H4 (cell line): ENCODE data around the gene ADCK1. TPM values are rescaled to one million over a fixed set of nuclear protein-coding genes. Genes with fewer than 3 reads are reported as not detected.
"Not testable (repeated sequence)": the region's sequence is repeated elsewhere in the genome, so short reads cannot be mapped to it uniquely, and the experiment has no call there.

Experiments
- DNase-seq: peaks from one replicate; pipeline ENCODE4 v3.0.0-alpha.2; 2015; ENCODE audit warnings: low spot score
- total RNA-seq: library from RNA; depleted of rRNA; stranded (reverse); fragments of >200 nt; shearing (Covaris generic); gene quantifications from 2 replicates; pipeline ENCODE4 v1.2.3, GENCODE V29; 2014

The ADCK1 gene
- total RNA-seq, 1 experiment from 2014 or later: 7.7 TPM

DNA sequence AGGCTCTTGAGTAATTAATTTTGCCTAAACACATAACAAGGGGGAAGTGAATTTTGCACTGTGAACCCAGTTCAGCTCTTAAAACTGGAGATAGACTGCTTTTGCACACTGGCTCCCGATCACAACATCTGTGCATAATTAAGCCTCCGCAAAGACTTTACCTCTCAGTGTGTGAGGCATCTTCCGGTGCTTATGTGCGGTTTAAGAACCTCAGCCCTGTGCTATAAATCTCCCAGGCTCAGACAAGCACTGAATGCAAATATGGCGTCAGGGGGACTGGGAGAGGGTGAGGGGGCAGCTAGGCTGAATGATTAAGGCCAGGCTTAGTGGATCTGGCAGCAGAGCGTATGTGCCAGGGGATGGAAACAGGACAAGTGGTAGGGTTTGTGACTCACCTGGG is 103.3 kb downstream of the ADCK1 start:
- no peak for DNase-seq

DNA sequence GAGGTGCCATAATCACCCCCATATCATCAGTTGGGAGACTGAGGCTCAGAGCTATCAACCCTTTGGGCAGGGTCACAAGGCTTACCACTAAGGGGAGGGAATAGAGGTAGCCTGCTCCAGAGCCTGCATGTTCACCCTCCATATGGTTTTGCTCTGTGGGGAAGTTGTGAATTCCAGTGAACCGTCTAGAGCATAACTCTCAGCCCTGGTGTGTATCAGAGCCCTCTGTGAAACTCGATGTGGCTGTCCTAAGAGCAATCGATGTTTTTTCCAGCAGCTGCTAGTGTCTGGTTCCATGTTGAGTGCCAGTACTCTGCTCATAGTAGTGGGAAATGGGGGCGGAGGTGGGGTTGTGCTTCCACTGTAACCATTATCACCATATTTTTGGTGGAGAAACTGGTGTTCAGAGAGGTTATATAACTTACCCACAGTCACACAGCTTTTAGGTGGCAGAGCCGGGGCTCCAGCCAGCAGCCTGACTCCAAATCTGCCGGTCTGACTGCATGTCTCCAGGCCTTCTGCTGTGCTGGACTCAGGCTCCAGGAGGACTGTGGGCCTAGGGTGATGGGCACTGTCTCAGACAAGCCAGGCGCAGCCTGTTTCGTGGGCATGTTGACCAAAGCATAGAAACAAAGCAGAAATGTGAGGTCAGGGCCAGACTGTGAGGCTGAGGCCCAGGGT is 104.2 kb downstream of the ADCK1 start:
- no peak for DNase-seq

DNA sequence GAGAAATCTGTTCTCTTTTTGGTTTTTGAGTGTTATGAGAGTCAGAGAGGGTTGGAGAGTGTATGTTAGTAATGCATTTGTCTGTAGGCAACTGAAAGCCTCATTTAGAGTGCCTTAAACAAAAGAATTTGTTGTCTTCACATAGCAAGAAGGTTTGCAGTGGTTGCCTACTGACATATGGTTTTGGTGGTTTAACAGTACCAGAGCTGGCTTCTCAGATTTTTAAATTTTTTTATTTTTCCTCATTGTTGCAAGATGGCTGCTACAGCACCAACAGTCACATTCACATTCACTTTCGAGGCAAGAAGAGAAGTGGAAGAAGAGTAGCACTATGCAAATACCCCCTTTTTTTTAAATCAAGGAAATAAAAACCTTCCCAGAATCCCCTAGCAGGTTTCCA is 106.5 kb downstream of the ADCK1 start:
- DNase-seq: no peak

DNA sequence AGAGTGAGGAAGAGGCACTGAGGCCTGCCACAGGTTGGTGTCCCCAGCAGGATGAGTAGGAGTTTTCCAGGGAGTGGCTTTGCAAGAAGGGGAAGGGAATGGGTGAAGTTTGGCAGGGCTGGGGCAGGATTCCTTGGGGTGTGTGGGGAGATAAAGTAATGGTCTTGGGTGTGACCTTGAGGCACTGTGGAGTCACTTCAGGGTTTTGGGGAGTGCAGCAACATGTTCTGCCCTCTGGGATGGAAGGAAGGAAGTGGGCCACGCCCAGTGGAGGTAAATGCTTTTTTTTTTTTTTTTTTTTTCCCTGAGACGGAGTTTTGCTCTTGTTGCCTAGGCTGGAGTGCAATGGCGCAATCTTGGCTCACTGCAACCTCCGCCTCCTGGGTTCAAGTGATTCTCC is 108.9 kb downstream of the ADCK1 start:
- DNase-seq: no peak

DNA sequence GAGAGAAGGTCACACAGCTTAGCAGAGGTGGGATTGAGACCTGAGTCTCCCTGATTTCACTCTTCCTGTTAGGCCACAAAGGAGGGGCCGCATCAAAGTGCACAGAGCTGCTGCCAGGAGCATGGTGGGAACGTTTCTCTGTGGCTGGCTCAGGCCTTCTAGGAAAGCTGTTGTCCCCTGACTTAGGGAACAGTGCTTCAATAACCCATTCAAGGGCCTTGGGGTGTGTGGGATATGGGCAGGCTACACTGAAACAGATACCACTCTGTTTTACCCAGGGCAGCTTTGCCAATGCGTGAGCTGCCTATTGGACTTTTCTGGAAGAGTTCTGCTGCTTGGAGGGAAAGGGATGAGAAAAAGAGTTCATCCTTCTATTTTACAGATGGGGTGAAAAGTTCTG is 110.0 kb downstream of the ADCK1 start:
- DNase-seq: no peak

DNA sequence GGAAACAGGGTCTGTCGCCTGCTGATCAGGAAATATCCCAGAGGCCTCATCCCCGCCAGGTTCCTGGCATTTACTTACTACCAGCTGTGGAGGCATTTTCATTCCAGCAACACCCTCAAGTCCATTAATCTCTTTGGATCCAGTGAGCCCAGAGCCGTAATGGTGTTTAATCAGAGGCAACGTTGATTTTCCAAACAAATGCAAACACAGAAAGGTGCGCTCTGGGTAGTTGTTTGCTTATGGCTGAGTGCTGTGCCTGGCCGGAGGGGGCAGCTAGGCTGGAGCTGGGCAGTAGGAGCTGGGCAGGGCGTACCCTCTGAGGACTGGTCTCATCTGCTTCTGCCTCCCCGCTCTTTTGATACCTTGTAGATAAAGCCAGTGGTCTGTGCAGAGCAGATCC is 110.6 kb downstream of the ADCK1 start:
- DNase-seq: no peak

DNA sequence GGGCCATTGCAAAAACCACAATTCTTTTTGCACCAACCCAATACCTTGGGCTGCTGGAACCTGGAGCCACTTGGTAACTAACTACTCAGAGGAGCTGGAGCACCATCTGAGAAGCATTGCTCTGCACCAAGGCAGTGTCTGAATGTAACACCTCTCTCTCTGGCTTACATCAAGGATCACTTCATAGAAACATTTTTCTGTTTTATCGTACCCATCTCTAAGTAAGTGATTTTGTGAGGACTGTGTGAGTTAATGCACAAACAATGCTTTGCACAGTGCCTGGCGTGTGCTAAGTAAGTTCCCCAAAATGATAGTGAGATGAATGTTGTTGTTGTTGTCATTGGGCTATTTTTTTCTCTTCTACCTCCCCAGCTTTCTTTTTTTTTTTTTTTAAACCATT is 111.4 kb downstream of the ADCK1 start:
- DNase-seq: no peak

DNA sequence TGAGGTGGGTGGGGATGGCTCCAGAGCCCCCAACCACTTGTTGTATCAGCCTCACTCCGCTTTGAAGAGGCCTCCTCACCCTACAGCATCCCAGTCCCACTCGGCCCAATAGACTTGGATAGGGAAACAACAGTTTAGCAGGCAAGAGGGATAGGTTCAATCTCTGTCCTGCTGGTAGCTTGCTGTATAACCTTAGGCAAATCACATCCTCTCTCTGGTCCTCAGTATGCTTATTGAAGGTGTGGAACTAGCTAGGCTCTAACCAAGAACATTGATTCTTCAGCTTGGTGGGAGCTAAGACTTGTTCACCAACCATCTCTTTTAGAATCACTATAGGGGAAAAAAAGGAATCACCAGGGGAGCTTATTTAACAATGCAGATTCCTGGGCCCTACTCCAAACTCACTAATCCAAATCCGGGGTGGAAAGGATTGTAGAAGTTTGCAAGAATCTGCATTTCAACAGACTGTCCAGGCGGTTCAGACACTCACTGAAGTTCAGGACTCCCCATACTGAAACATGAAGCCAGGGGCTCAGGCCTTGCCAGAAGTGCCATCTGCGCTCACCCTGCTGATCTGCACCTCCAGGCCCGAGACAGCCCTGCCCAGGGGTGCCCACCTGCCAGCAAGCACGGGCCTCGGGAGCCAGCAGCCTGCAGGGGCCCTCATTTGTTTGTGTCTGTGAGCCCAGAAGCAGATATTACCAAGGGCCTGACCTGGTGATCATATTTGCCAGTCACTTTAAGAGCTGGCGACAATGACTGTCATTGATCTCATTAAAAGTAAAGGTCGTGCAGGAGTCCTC is 113.0 kb downstream of the ADCK1 start:
- DNase-seq: no peak

DNA sequence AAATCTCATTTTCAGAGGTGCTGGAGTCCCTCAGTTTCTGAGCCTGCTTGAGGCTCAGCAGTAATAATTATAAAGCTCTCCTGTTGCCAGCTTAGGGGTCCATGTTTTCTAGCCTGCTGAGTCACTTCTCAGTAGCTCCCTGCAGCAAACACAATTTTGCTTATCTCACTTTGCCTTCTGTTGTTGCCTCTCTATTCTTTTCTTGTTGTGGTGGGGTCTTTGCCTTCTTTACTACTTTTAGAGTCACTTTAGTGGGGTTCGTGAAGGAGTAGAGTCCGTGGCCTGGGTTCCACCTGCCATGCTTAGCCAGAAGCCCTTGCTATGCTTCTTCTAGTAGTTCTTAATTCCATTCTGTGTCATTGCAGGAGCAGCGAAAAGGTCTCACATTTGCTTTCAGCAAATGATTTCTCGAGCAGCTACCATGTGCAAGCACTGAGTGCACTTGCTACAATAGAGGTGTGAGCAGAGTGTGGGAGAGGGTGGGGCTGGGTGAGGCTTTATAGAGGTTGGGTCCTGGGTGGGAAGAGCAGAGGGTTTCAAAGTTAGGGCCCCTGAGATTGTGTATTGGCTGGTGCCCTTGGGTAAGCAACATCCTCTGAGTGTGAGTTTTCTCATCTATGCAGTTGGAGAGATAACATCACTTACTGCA is 114.3 kb downstream of the ADCK1 start:
- no peak for DNase-seq

DNA sequence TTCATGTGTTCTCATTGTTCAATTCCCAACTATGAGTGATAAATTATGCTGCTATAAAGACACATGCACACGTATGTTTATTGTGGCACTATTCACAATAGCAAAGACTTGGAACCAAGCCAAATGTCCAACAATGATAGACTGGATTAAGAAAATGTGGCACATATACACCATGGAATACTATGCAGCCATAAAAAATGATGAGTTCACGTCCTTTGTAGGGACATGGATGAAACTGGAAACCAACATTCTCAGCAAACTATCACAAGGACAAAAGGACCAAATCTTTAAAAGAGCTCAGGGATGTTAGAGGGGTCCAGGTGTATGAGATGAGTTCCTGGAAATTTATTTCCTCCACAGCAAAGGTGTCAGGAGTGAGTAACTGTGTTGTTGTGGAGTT is 115.5 kb downstream of the ADCK1 start:
- not testable (repeated sequence) for DNase-seq

DNA sequence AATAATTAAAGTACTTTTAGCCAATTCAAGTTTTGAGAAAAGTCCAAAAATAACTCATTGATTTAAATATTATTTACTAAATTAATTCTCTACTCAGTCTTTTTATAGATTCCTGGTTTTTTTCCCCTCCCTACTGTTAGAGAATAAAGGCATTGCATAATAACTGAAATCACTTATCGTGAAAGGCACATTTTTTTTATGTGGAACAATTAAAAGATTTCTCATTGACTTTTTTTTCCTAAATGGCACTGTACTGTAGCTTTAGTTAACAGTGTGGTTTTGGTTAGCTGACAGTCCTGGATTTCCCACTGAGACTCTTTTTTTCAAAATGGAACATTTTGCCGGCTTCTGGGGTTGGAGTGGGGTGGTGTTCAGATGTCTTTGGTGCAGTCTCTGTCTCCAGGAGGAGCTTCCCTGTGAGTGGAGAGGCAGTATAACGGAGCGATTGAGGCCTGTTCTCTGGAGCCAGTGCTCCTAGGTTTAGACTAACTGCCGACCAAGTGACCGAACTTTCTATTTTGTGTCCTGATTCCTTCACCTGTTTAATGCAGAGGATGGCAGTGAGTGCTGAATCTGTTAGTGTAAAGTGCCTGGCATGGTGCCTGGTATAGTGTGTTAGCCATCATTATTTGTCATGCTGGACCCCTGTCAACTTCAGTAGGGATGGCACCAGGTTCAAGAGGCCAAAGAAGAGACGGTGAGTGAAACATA is 117.7 kb downstream of the ADCK1 start:
- no peak for DNase-seq

DNA sequence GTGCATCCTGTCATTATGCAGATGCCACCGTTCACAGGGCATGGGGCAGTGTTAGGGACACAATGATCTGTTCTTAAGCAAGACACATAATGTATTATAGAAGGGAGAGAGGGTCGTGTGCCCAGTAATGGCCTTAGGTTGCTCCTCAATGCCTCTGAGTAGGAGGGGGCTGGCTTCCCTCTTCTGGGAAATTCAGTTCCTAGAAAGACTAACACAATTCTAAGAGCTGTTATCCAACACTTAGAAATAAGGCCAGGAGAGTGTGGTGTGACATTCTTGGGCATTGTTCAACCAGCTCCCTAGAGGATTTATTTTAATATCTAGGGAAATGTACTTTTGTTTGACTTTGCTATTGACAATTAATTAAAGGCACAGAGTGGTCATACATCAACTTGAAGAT is 118.5 kb downstream of the ADCK1 start:
- DNase-seq: no peak

DNA sequence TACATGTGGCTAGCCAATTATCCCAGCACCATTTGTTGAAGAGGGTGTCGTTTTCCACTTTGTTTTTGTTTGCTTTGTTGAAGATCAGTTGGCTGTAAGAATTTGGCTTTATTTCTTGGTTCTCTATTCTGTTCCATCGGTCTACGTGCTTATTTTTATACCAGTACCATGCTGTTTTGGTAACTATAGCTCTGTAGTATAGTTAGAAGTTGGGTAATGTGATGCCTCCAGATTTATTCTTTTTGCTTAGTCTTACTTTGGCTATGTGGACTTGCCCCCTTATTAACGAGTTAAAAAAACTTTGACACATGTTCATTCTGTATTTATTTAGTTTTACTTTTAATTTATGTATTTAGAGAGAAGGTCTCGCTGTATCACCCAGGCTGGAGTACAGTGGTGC is 120.4 kb downstream of the ADCK1 start:
- no peak for DNase-seq

DNA sequence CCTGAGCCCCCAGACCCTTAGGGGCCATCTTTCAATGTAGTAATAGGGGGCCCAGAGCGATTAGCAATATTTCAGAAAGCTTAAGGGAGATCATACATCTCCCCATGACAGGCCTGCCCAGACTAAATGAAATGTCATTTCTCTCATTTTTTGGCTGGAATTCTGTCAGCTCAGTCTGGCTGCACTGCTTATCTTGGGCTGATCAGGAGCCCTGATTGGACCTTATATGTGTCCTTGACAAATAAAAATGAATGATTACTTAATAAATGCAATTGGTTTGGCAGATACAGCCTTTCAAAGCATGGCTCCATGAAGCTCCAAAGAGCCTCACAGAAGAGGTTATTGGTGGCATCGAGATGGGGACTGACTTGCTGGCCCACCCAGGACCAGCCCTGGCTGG is 121.9 kb downstream of the ADCK1 start:
- DNase-seq: no peak

DNA sequence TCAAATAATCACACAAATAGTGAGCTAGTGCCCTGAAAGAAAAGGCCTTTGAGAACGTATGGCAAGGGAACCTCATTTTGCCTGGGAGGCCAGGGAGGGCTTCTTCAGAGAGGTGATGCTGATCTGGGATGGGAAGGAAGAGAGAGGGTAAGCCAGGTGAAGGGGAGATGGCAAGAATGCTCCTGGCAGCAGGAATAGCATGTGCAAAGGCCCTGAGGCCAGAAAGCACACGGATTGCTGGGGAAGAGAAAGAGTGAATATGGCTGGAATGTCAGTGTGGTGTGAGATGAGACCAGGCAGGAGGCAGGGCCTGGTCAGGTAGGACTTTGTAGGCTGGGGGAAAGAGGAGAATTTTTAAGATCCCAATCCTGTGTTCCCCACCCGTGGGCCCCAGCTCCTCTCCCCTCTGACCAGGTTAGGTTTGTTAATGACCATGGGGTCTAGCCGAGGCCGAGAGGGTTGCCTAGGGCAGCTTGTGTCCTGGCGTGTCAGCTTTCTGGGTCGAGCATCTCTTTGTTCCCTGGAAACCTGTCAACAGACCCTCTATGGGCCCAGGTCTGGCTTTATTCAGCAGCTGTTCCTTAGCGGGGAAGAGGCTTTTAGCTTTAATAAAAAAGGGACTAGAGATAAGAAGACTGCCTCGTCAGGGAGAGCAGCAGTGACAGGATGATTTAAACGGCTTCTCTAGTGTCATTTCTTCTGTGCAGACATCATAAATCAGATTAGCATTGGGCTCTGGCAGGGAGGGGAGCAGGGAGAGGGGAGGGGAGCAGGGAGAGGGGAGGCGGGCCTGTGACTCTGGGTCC is 123.4 kb downstream of the ADCK1 start:
- no peak for DNase-seq

DNA sequence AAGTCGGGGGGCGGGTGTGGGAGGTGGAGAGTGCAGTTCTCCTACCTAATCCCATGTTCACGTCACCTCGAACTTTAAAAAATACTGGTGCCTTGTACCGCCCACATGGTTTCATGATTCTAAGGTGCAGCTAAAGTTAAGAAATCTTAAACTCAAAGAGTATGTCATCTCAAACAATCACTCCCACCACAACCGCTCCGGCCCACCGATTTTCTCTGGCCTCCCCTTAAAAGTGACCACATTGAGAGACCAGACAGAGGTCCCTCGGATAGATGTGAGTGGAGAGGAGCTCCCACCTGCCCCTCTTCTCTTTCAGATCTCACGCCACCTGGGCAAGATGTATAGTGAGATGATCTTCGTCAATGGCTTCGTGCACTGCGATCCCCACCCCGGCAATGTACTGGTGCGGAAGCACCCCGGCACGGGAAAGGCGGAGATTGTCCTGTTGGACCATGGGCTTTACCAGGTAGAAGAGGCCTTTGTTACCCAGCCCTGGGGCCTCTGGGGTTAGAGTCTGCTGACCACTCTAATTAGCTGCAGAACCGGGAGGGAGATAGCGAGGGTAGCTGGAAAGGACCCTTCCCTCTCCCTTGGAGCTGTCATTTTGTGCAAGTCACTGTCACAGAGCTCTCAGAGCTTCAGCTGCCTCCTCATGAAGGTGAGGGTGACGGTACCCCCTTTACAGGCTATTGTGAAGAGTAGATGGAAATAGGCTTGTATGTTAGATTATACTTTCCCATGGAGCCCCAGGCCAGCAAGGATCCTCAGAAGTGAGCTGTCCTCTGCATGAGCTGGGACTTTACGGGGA is 124.4 kb downstream of the ADCK1 start:
- no peak for DNase-seq

DNA sequence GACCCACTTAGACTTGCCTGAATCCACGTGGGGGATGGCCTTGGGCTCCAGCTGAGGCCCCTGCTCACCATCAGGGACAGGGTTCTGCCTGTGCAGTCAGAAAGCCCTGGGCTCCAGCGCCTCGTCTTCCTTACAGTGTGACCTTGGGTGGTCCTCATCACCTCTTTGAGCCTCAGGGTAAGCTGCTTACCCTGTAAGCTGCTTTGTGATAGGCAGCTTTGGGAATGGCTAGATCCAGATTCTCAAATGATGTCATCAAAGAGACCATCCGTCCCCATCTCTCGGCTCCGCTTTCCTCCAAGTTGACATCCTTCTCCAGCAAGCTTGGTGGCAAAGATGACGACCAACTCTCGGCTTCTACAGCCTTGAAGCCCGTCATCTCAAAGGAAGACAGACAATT is 127.0 kb downstream of the ADCK1 start:
- DNase-seq: no peak

DNA sequence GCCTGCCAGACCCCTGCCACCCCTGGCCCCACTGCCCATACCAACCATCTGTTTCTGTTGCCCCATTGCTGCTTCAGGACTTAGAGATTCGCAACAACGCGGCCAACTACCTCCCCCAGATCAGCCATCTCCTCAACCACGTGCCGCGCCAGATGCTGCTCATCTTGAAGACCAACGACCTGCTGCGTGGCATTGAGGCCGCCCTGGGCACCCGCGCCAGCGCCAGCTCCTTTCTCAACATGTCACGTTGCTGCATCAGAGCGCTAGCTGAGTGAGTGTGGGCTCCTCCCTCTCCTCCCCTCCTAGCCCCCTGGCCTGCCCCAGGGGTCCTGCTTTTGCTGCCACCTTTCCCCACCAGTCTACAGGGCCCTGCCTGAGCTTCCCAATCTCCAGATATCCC is 131.5 kb downstream of the ADCK1 start:
- no peak for DNase-seq

DNA sequence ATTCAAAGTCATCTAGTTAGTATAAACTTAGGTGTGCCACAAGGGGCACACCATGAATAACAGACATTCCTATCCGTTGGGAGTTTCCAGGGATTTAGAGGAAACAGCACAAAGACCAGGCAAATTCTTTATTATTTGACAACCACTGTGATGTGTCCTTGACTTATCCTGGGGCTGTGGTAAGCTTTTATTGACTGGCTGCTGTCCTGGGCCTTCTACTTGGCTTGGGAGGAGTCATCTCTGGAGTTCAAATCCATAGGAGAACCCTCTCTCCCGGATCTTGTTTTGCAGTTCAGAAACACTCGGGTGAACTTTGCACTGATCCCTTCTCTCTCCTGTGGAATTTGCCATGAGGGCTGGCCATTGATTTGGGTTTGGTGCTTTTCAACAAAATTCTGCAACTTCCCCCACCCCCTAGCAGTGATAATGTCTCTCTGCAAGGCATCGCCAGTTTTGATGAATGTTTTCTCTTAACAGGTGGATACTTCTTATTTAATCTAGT is 136.3 kb downstream of the ADCK1 start:
- no peak for DNase-seq

DNA sequence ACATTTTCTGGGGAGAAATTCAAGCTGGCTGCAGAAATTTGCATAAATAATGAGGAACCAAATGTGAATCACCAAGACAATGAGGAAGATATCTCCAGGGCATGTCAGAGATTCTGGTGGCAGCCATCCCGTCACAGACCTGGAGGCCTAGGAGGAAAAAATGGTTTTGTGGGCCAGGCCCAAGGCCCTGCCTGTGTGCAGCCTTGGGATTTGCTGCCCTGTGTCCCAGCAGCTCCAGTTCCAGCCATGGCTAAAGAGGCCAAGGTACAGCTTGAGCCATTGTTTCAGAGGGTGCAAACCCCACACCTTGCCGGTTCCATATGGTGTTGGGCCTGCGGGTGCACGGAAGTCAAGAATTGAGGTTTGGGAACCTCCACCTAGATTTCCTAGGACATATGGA is 147.5 kb downstream of the ADCK1 start:
- no peak for DNase-seq
